K562 (cell line): ENCODE results near the gene DISC1. TPM values are rescaled to one million over a fixed set of nuclear protein-coding genes. Genes with fewer than 3 reads are reported as not detected.

Experiments used
- GATAD2A ChIP-seq: fragments of 450-650 bp; IDR thresholded peaks from 2 replicates; pipeline ENCODE4 v1.6.1; 2017
- RAD21 ChIP-seq, 2 experiments: fragments of 250-450 bp in 1 of 2; fragments of 450-650 bp in 1 of 2; sonication (Bioruptor Pico) in 1 of 2; formaldehyde crosslinking in 1 of 2; IDR thresholded peaks in 1 of 2; conservative IDR thresholded peaks in 1 of 2; 2 replicates each; pipeline versions ENCODE4 v1.4.0 to v1.8.0; 2020 to 2022; ENCODE audit warnings: mild to moderate bottlenecking in 2 of 2, moderate library complexity in 1 of 2
- SMC3 ChIP-seq: conservative IDR thresholded peaks from 2 replicates; pipeline ENCODE4 v1.6.1; 2011; ENCODE audit warnings: low read depth, low read length, improper control_type of control experiment; ENCODE audit not compliant: insufficient read depth
- polyA plus RNA-seq, 8 experiments: library from polyadenylated mRNA; depleted of rRNA in 4 of 8; stranded (reverse) in 5 of 8; unstranded in 3 of 8; fragments of >200 nt; fragmentation: Nextera tagmentation in 2 of 8; fragmentation: Illumina TruSeq in 1 of 8; extraction: Ambion mirVana in 2 of 8; extraction: Trizol in 1 of 8; gene quantifications; 2 replicates each; pipeline versions ENCODE4 v1.2.1 to v1.2.3, GENCODE V29; 2011 to 2014; ENCODE audit warnings: inconsistent platforms in 1 of 8, missing spikeins in 1 of 8
- total RNA-seq, 7 experiments: library from RNA; depleted of rRNA in 6 of 7; stranded (reverse); fragments of >200 nt in 6 of 7; fragmentation: Illumina TruSeq in 2 of 7; extraction: Trizol in 2 of 7; gene quantifications; 2 replicates each; pipeline versions ENCODE4 v1.2.1 to v1.2.3, GENCODE V29; 2011 to 2021; ENCODE audit warnings: low replicate concordance in 1 of 7
- TF ChIP-seq, protein P1 (sequence below), 2 experiments: fragments of 450-650 bp; formaldehyde crosslinking in 1 of 2; IDR thresholded peaks; 2 replicates each; pipeline versions ENCODE4 v1.4.0 to v1.6.1; 2014 to 2020; ENCODE audit warnings: mild to moderate bottlenecking in 2 of 2, borderline replicate concordance in 1 of 2, low read depth in 1 of 2

The DISC1 gene
- total and polyA plus RNA-seq, 9 of the 15 experiments (the other 6 are each of a cell fraction or from before 2014, with no cell fraction given): 0.01 to 0.11 (median 0.08) TPM; not detected in 1

DNA sequence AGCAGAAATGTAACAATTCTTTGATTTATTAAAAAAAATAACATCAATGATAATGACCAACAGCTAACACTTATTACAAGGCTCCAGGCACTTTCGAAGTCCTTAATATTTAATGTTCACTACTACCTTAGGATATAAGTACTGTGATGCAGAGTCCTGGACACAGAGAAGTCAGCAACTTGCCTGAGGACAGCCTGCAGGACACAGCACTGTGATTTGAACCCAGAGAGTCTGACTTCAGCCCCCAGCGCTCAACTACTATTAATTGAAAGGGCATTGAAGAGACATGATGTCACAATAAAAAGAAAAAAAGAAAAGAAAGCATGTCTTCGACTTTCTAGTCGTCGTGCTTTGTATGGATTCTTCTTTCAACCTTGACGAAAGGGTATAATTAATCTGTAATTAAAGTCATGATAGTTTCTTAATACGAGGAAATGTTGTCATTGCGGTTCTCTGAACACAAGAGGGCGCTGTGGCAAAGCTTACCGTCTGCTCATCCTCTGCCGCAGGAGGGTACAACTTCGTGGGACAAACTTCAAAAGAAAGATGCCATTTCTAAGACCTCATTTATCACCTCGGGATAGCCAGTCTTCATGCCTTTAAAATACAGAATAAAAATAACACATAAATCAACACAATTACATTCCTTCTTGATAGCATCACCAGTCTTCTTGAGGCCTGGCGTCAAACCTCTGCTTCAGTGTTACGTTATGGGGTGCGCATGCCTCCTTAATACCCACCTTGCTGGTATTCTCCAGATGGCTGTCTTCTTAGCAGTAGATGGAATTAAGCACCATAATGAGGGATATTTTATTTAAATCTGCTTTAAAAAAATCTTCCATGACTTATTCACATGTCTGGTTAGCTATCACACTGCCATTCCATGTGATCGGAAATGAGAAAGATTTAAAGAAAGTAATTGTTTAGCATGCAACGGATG, 240.1 kb downstream of the DISC1 start (continued):
- TF ChIP-seq, protein P1, sequence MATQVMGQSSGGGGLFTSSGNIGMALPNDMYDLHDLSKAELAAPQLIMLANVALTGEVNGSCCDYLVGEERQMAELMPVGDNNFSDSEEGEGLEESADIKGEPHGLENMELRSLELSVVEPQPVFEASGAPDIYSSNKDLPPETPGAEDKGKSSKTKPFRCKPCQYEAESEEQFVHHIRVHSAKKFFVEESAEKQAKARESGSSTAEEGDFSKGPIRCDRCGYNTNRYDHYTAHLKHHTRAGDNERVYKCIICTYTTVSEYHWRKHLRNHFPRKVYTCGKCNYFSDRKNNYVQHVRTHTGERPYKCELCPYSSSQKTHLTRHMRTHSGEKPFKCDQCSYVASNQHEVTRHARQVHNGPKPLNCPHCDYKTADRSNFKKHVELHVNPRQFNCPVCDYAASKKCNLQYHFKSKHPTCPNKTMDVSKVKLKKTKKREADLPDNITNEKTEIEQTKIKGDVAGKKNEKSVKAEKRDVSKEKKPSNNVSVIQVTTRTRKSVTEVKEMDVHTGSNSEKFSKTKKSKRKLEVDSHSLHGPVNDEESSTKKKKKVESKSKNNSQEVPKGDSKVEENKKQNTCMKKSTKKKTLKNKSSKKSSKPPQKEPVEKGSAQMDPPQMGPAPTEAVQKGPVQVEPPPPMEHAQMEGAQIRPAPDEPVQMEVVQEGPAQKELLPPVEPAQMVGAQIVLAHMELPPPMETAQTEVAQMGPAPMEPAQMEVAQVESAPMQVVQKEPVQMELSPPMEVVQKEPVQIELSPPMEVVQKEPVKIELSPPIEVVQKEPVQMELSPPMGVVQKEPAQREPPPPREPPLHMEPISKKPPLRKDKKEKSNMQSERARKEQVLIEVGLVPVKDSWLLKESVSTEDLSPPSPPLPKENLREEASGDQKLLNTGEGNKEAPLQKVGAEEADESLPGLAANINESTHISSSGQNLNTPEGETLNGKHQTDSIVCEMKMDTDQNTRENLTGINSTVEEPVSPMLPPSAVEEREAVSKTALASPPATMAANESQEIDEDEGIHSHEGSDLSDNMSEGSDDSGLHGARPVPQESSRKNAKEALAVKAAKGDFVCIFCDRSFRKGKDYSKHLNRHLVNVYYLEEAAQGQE (IDR thresholded peaks at IDR 0.05; ENCODE audit: borderline replicate concordance): peak; percentile 68; the same call in 1 of the 2 replicates
- TF ChIP-seq, protein P1 (CRISPR knock-in tag; IDR thresholded peaks at IDR 0.05; ENCODE audit: low read depth): no peak
- TF ChIP-seq SMC3 (peak; percentile 57), GATAD2A (no peak), RAD21 (CRISPR knock-in tag; conservative IDR thresholded peaks at IDR 0.05 in 1 of 2, IDR thresholded peaks at IDR 0.05 in 1 of 2) (peak; percentile 80 to 84)
- TF ChIP-seq, all 486 proteins: peak for 7
